Lower leg skin (tissue), 3 donors: ENCODE data around the gene ARPC2.

Experiments used
- CTCF ChIP-seq, 3 donors: fragments of 450-650 bp; IDR thresholded peaks; one replicate each; pipeline ENCODE4 v1.5.1; 2016; ENCODE audit warnings: antibody characterized with exemption in 3 of 3, mild to moderate bottlenecking in 3 of 3, moderate library complexity in 2 of 3
- POLR2A ChIP-seq, 2 donors: fragments of 450-650 bp; IDR thresholded peaks; one replicate each; pipeline ENCODE4 v1.6.1; 2016 to 2017; ENCODE audit warnings: antibody characterized with exemption in 2 of 2, mild to moderate bottlenecking in 1 of 2, moderate library complexity in 1 of 2

- TF ChIP-seq POLR2A (IDR thresholded peaks at IDR 0.05) (no peak), CTCF (IDR thresholded peaks at IDR 0.05) (no peak)
Measured at GRCh38 chr2:218291318-218292047, 74.5 kb downstream of the ARPC2 start.
